Muscle layer of duodenum (tissue), 2 donors: ENCODE results near the gene FAM219A.

Source experiments
- H3K27ac ChIP-seq: one replicate; pipeline ENCODE4 v1.7.0; 2013; ENCODE audit warnings: mild to moderate bottlenecking, low read length
- H3K27me3 ChIP-seq: one replicate; pipeline ENCODE4 v1.7.0; 2013; ENCODE audit warnings: low read depth, mild to moderate bottlenecking, control low read depth, low read length
- H3K36me3 ChIP-seq, 2 donors: one replicate each; pipeline ENCODE4 v1.7.0; 2013; ENCODE audit warnings: low read length in 2 of 2, control low read depth in 1 of 2, mild to moderate bottlenecking in 1 of 2; ENCODE audit not compliant: insufficient read depth in 2 of 2, control insufficient read depth in 1 of 2
- H3K4me1 ChIP-seq, 2 donors: one replicate each; pipeline ENCODE4 v1.7.0; 2013; ENCODE audit warnings: low read length in 2 of 2, mild to moderate bottlenecking in 2 of 2, control low read depth in 1 of 2, moderate library complexity in 1 of 2; ENCODE audit not compliant: insufficient read depth in 2 of 2, control insufficient read depth in 1 of 2
- H3K4me3 ChIP-seq, 2 donors: one replicate each; pipeline ENCODE4 v1.7.0; 2013; ENCODE audit warnings: low read length in 2 of 2, low read depth in 1 of 2, mild to moderate bottlenecking in 1 of 2
- H3K9me3 ChIP-seq, 2 donors: one replicate each; pipeline ENCODE4 v1.7.0; 2013; ENCODE audit warnings: low read length in 2 of 2, control low read depth in 1 of 2, mild to moderate bottlenecking in 1 of 2; ENCODE audit not compliant: control insufficient read depth in 1 of 2
- donor health status: healthy.

FAM219A gene

GRCh38 chr9:34500623-34501267, 42.4 kb upstream of the FAM219A start:
- Histone ChIP-seq H3K4me1 (peaks cover 0 to 23% of the 10 kb centered on the region in 2 donors), H3K27me3 (no peaks in the 10 kb centered on the region), H3K36me3 (no peaks in the 10 kb centered on the region), H3K9me3 (no peaks in the 10 kb centered on the region), H3K27ac (no peak overlapping the region), H3K4me3 (no peak overlapping the region)

GRCh38 chr9:34499076-34499475, 40.7 kb upstream of the FAM219A start:
- Histone ChIP-seq H3K9me3 (no peaks in the 10 kb centered on the region), H3K4me1 (peaks cover 0 to 23% of the 10 kb centered on the region in 2 donors)

GRCh38 chr9:34498553-34498952, 40.2 kb upstream of the FAM219A start:
- Histone ChIP-seq H3K4me1 (peaks cover 0 to 23% of the 10 kb centered on the region in 2 donors), H3K27ac (no peak overlapping the region), H3K9me3 (no peaks in the 10 kb centered on the region), H3K36me3 (no peaks in the 10 kb centered on the region), H3K27me3 (no peaks in the 10 kb centered on the region), H3K4me3 (no peak overlapping the region)

More at GRCh38 chr9:34499076-34499475, 40.7 kb upstream of the FAM219A start:
- no peak overlapping the region for H3K27ac ChIP-seq
- H3K4me3 ChIP-seq, result no peak overlapping the region
- no peaks in the 10 kb centered on the region for H3K27me3 ChIP-seq
- no peaks in the 10 kb centered on the region for H3K36me3 ChIP-seq

- no peaks in the 10 kb centered on the region for H3K9me3 ChIP-seq
- peaks cover 0 to 4% of the 10 kb centered on the region in 2 donors for H3K4me1 ChIP-seq
- no peak overlapping the region for H3K4me3 ChIP-seq
- no peaks in the 10 kb centered on the region for H3K36me3 ChIP-seq
- no peak overlapping the region for H3K27ac ChIP-seq
- no peaks in the 10 kb centered on the region for H3K27me3 ChIP-seq
Measured at GRCh38 chr9:34496149-34496712, 37.9 kb upstream of the FAM219A start.

- no peaks in the 10 kb centered on the region for H3K9me3 ChIP-seq
- no peaks in the 10 kb centered on the region for H3K4me1 ChIP-seq
- no peak overlapping the region for H3K4me3 ChIP-seq
- H3K36me3 ChIP-seq, result no peaks in the 10 kb centered on the region
- no peak overlapping the region for H3K27ac ChIP-seq
- no peaks in the 10 kb centered on the region for H3K27me3 ChIP-seq
Measured at GRCh38 chr9:34493972-34494535, 35.7 kb upstream of the FAM219A start.

- Histone ChIP-seq H3K9me3 (no peaks in the 10 kb centered on the region), H3K36me3 (no peaks in the 10 kb centered on the region), H3K27ac (no peak overlapping the region), H3K4me3 (no peak overlapping the region), H3K27me3 (no peaks in the 10 kb centered on the region), H3K4me1 (no peaks in the 10 kb centered on the region)
Measured at GRCh38 chr9:34492051-34492450, 33.7 kb upstream of the FAM219A start.

- H3K27me3 ChIP-seq, result no peaks in the 10 kb centered on the region
- H3K4me1 ChIP-seq, result no peaks in the 10 kb centered on the region
- H3K27ac ChIP-seq, result no peak overlapping the region
- H3K4me3 ChIP-seq, result no peak overlapping the region
- H3K9me3 ChIP-seq, result no peaks in the 10 kb centered on the region
- no peaks in the 10 kb centered on the region for H3K36me3 ChIP-seq
Measured at GRCh38 chr9:34491596-34491995, 33.2 kb upstream of the FAM219A start.

- no peak overlapping the region for H3K27ac ChIP-seq
- no peaks in the 10 kb centered on the region for H3K36me3 ChIP-seq
Measured at GRCh38 chr9:34490760-34491159, 32.4 kb upstream of the FAM219A start.

GRCh38 chr9:34490360-34490759, 32.0 kb upstream of the FAM219A start:
- Histone ChIP-seq H3K9me3 (no peaks in the 10 kb centered on the region), H3K36me3 (no peaks in the 10 kb centered on the region), H3K27me3 (no peaks in the 10 kb centered on the region), H3K4me1 (no peaks in the 10 kb centered on the region), H3K4me3 (no peak overlapping the region), H3K27ac (no peak overlapping the region)

More at GRCh38 chr9:34490760-34491159, 32.4 kb upstream of the FAM219A start:
- no peak overlapping the region for H3K4me3 ChIP-seq
- no peaks in the 10 kb centered on the region for H3K4me1 ChIP-seq
- H3K27me3 ChIP-seq, result no peaks in the 10 kb centered on the region
- H3K9me3 ChIP-seq, result no peaks in the 10 kb centered on the region

GRCh38 chr9:34486572-34486971, 28.2 kb upstream of the FAM219A start:
- no peak overlapping the region for H3K27ac ChIP-seq
- H3K4me1 ChIP-seq, result no peaks in the 10 kb centered on the region
- no peaks in the 10 kb centered on the region for H3K27me3 ChIP-seq
- no peaks in the 10 kb centered on the region for H3K36me3 ChIP-seq
- H3K9me3 ChIP-seq, result no peaks in the 10 kb centered on the region
- H3K4me3 ChIP-seq, result no peak overlapping the region

GRCh38 chr9:34485822-34486221, 27.5 kb upstream of the FAM219A start:
- Histone ChIP-seq H3K27me3 (no peaks in the 10 kb centered on the region), H3K27ac (no peak overlapping the region), H3K9me3 (no peaks in the 10 kb centered on the region), H3K4me3 (no peak overlapping the region), H3K4me1 (no peaks in the 10 kb centered on the region), H3K36me3 (no peaks in the 10 kb centered on the region)
